ENCODE measurements around the gene C2orf92.

DNA sequence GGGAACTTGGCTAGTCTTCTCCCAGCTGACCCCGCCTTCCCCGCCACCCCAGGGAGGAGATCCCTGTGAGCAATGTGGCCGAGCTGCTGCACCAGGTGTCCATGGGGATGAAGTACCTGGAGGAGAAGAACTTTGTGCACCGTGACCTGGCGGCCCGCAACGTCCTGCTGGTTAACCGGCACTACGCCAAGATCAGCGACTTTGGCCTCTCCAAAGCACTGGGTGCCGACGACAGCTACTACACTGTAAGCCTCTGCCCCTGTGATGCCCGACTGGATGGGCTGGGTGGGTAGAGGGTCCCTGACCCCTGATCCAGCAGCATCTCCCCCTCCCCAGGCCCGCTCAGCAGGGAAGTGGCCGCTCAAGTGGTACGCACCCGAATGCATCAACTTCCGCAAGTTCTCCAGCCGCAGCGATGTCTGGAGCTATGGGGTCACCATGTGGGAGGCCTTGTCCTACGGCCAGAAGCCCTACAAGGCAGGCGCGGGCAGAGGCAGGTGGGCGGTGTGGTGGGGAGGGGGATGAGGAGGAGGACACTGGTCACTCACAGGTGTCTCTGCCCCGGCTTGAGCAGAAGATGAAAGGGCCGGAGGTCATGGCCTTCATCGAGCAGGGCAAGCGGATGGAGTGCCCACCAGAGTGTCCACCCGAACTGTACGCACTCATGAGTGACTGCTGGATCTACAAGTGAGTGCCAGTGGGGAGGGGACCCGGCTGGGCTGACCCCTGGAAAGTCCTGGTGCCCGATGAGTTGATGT lies 68.1 kb downstream of the C2orf92 start:
- TF ChIP-seq POLR2A (IDR thresholded peaks at IDR 0.05; ENCODE audit: low read depth, low read length) (no peak), POLR2AphosphoS5 (IDR thresholded peaks at IDR 0.05; ENCODE audit: insufficient read depth, low read depth, low read length) (no peak), EZH2 (IDR thresholded peaks at IDR 0.05; ENCODE audit: borderline replicate concordance, low read depth, low read length, severe bottlenecking) (no peak), MYC (IDR thresholded peaks at IDR 0.05; ENCODE audit: low read depth, low read length) (no peak), GATA2 (IDR thresholded peaks at IDR 0.05; ENCODE audit: insufficient read depth, insufficient read length, low read depth, low read length) (no peak), JUN (IDR thresholded peaks at IDR 0.05; ENCODE audit: borderline replicate concordance, insufficient read depth, insufficient read length, low read depth) (no peak), FOS (IDR thresholded peaks at IDR 0.05; ENCODE audit: borderline replicate concordance, insufficient read depth, low read length) (no peak)
- TF ChIP-seq, protein P1, sequence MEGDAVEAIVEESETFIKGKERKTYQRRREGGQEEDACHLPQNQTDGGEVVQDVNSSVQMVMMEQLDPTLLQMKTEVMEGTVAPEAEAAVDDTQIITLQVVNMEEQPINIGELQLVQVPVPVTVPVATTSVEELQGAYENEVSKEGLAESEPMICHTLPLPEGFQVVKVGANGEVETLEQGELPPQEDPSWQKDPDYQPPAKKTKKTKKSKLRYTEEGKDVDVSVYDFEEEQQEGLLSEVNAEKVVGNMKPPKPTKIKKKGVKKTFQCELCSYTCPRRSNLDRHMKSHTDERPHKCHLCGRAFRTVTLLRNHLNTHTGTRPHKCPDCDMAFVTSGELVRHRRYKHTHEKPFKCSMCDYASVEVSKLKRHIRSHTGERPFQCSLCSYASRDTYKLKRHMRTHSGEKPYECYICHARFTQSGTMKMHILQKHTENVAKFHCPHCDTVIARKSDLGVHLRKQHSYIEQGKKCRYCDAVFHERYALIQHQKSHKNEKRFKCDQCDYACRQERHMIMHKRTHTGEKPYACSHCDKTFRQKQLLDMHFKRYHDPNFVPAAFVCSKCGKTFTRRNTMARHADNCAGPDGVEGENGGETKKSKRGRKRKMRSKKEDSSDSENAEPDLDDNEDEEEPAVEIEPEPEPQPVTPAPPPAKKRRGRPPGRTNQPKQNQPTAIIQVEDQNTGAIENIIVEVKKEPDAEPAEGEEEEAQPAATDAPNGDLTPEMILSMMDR (IDR thresholded peaks at IDR 0.05; ENCODE audit: extremely low read depth in 1 of 2, insufficient read depth in 1 of 2, low read depth in 1 of 2, low read length in 2 of 2) = no peak
- TF ChIP-seq, protein P2, sequence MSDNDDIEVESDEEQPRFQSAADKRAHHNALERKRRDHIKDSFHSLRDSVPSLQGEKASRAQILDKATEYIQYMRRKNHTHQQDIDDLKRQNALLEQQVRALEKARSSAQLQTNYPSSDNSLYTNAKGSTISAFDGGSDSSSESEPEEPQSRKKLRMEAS (IDR thresholded peaks at IDR 0.05; ENCODE audit: insufficient read depth, insufficient read length) = no peak

Data from endothelial cell of umbilical vein (primary cell).